GM12878 (cell line): ENCODE data around the gene CSTF1. TPM values are rescaled to one million over a fixed set of nuclear protein-coding genes. Genes with fewer than 3 reads are reported as not detected.
A peak's percentile ranks its signal among the peaks of the same experiment; 100 is the strongest.

Experiments used
- ATAC-seq: fragments of 200-7000 bp; cut with Tn5 transposase; 3 replicates; pipeline ENCODE4 v1.9.1; 2020; ENCODE audit warnings: mild to moderate bottlenecking, moderate library complexity
- BruUV-seq: library from RNA; stranded (reverse); fragments of 400-500 nt; replicated peaks from 2 replicates; lab custom pipeline; 2021; lab: Mats Ljungman, UMichigan
- CTCF ChIA-PET: fragments of 300-600 bp; sonication (Branson Sonifier 250); formaldehyde crosslinking; extraction: SDS; loops from one replicate; lab custom pipeline; 2021; ENCODE audit warnings: inconsistent platforms; lab: Yijun Ruan, JAX
- POLR2A ChIA-PET: fragments of 350-600 bp; formaldehyde crosslinking; extraction: SDS; loops from one replicate; lab custom pipeline; 2021; ENCODE audit warnings: inconsistent platforms; lab: Charles Lee
- RAD21 ChIA-PET: fragments of 300-600 bp; sonication (Branson Sonifier 250); formaldehyde crosslinking; loops from one replicate; lab custom pipeline; 2023; ENCODE audit warnings: antibody characterized with exemption; ENCODE audit not compliant: unreplicated experiment; lab: Charles Lee
- SMC1A ChIA-PET: fragments of 300-600 bp; sonication (Branson Sonifier 250); formaldehyde crosslinking; loops from one replicate; lab custom pipeline; 2023; ENCODE audit not compliant: unreplicated experiment, uncharacterized antibody; lab: Charles Lee
- DNase-seq: peaks from one replicate; pipeline ENCODE4 v3.0.0-alpha.2; 2011; ENCODE audit warnings: low read depth, low spot score
- FAIRE-seq: peaks from 3 replicates; lab custom pipeline; 2011; peaks lifted over from hg19 to GRCh38; lab: Jason Lieb, UNC
- H2AFZ ChIP-seq: 2 replicates; pipeline ENCODE4 v1.6.0; 2011; ENCODE audit warnings: low read depth, low read length, control low read depth; ENCODE audit not compliant: control insufficient read depth
- H3K27ac ChIP-seq: 2 replicates; pipeline ENCODE4 v1.5.1; 2011; ENCODE audit warnings: control low read depth; ENCODE audit not compliant: control insufficient read depth, insufficient read depth
- H3K27me3 ChIP-seq, 2 experiments: replicated peaks in 1 of 2; 2 replicates each; pipeline versions ENCODE4 v1.6.0 to v1.6.1; 2011; ENCODE audit warnings: low read length in 1 of 2; ENCODE audit not compliant: control insufficient read depth in 2 of 2, insufficient read depth in 2 of 2
- H3K36me3 ChIP-seq, 2 experiments: 2 replicates each; pipeline ENCODE4 v1.5.1; 2011; ENCODE audit warnings: low read length in 1 of 2; ENCODE audit not compliant: control insufficient read depth in 2 of 2, insufficient read depth in 2 of 2
- H3K4me1 ChIP-seq: 2 replicates; pipeline ENCODE4 v1.6.1; 2011; ENCODE audit warnings: mild to moderate bottlenecking, low read length, moderate library complexity, mixed read lengths; ENCODE audit not compliant: control insufficient read depth, insufficient read depth
- H3K4me2 ChIP-seq: 2 replicates; pipeline ENCODE4 v1.6.0; 2011; ENCODE audit warnings: control low read depth; ENCODE audit not compliant: control insufficient read depth, insufficient read depth
- H3K4me3 ChIP-seq: fragments of 200-600 bp; sonication (generic); 2 replicates; pipeline ENCODE4 v1.5.1; 2016
- H3K79me2 ChIP-seq: 2 replicates; pipeline ENCODE4 v1.6.0; 2011; ENCODE audit warnings: low read length; ENCODE audit not compliant: control insufficient read depth, insufficient read depth
- H3K9ac ChIP-seq: 2 replicates; pipeline ENCODE4 v1.8.0; 2011; ENCODE audit warnings: low read length, control low read depth, mixed read lengths; ENCODE audit not compliant: control insufficient read depth, insufficient read depth
- H3K9me3 ChIP-seq: replicated peaks from 3 replicates; pipeline ENCODE4 v1.5.1; 2011; ENCODE audit warnings: mild to moderate bottlenecking, low read length; ENCODE audit not compliant: control insufficient read depth, insufficient read depth
- H4K20me1 ChIP-seq: 2 replicates; pipeline ENCODE4 v1.6.0; 2011; ENCODE audit not compliant: control insufficient read depth, insufficient read depth
- EGR1 ChIP-seq, 2 experiments: IDR thresholded peaks; 1 replicate in 1 of 2; 2 replicates in 1 of 2; pipeline ENCODE4 v1.6.1; 2011 to 2012; ENCODE audit warnings: low read depth in 2 of 2, low read length in 2 of 2, borderline replicate concordance in 1 of 2, mild to moderate bottlenecking in 1 of 2, moderate library complexity in 1 of 2
- ETV6 ChIP-seq, 2 experiments: fragments of 450-650 bp in 1 of 2; IDR thresholded peaks in 1 of 2; conservative IDR thresholded peaks in 1 of 2; 2 replicates each; pipeline ENCODE4 v1.6.1; 2014; ENCODE audit warnings: antibody characterized with exemption in 1 of 2, borderline replicate concordance in 1 of 2, low read depth in 1 of 2, mild to moderate bottlenecking in 1 of 2, moderate library complexity in 1 of 2
- JUND ChIP-seq: IDR thresholded peaks from 2 replicates; pipeline ENCODE4 v1.6.1; 2012; ENCODE audit warnings: low read depth, mild to moderate bottlenecking, low read length, improper control_type of control experiment, moderate library complexity
- MAX ChIP-seq: IDR thresholded peaks from 2 replicates; pipeline ENCODE4 v1.6.1; 2012; ENCODE audit warnings: low read depth, low read length, improper control_type of control experiment
- RELB ChIP-seq: fragments of 450-650 bp; IDR thresholded peaks from 2 replicates; pipeline ENCODE4 v1.6.1; 2017; ENCODE audit warnings: low read depth, mild to moderate bottlenecking, moderate library complexity
- SMARCA5 ChIP-seq: fragments of 450-650 bp; IDR thresholded peaks from 2 replicates; pipeline ENCODE4 v1.6.1; 2017; ENCODE audit warnings: mild to moderate bottlenecking
- ZBTB11 ChIP-seq: fragments of 450-650 bp; formaldehyde crosslinking; IDR thresholded peaks from 2 replicates; pipeline ENCODE4 v1.5.0; 2022; ENCODE audit warnings: mild to moderate bottlenecking, missing genetic modification characterization
- ZNF217 ChIP-seq: fragments of 450-650 bp; IDR thresholded peaks from 2 replicates; pipeline ENCODE4 v1.6.1; 2017; ENCODE audit warnings: antibody characterized with exemption, mild to moderate bottlenecking
- WGBS: methylation state at CpG from one replicate; pipeline ENCODE4 v1.1.6; 2016; ENCODE audit warnings: low lambda C conversion rate; ENCODE audit not compliant: insufficient replicate concordance, insufficient coverage; ENCODE audit errors: missing lambda C conversion rate; 5-methylcytosine and 5-hydroxymethylcytosine counted together
- in situ Hi-C: fragments of 300-500 bp; cut with MboI; formaldehyde crosslinking; loops from 9 replicates; pipeline ENCODE4 v1.14.3; 2018; ENCODE audit warnings: mixed read lengths
- intact Hi-C: fragments of 100-400 bp; cut with micrococcal nuclease; formaldehyde crosslinking; loops from one replicate; pipeline ENCODE4 v1.14.2; 2022; ENCODE audit not compliant: unreplicated experiment
- polyA plus RNA-seq, 11 experiments: library from polyadenylated mRNA; depleted of rRNA in 4 of 11; unstranded in 6 of 11; stranded (reverse) in 5 of 11; fragments of >200 nt; fragmentation: Nextera tagmentation in 4 of 11; fragmentation: Illumina TruSeq in 1 of 11; extraction: Ambion mirVana in 4 of 11; extraction: Trizol in 1 of 11; gene quantifications; 1 replicate in 1 of 11; 2 replicates in 10 of 11; pipeline versions ENCODE4 v1.2.1 to v1.2.3, GENCODE V29; 2011 to 2016; ENCODE audit warnings: inconsistent platforms in 2 of 11, missing spikeins in 2 of 11, low read depth in 1 of 11
- total RNA-seq, 4 experiments: library from RNA; depleted of rRNA in 3 of 4; stranded (reverse); fragments of >200 nt in 3 of 4; fragmentation: Illumina TruSeq in 1 of 4; extraction: Trizol in 1 of 4; gene quantifications; 2 replicates each; pipeline versions ENCODE4 v1.2.1 to v1.2.3, GENCODE V29; 2013 to 2021
- TF ChIP-seq, protein P1 (sequence below): IDR thresholded peaks from 2 replicates; pipeline ENCODE4 v1.6.1; 2012; ENCODE audit warnings: low read length, inconsistent platforms
- TF ChIP-seq, protein P2 (sequence below): fragments of 450-650 bp; IDR thresholded peaks from 2 replicates; pipeline ENCODE4 v1.6.1; 2016; ENCODE audit warnings: mild to moderate bottlenecking

The CSTF1 gene
- total and polyA plus RNA-seq, 10 of the 15 experiments (the other 5 are each of a cell fraction or from before 2014, with no cell fraction given): 41.8 to 89.1 (median 50.1) TPM

DNA sequence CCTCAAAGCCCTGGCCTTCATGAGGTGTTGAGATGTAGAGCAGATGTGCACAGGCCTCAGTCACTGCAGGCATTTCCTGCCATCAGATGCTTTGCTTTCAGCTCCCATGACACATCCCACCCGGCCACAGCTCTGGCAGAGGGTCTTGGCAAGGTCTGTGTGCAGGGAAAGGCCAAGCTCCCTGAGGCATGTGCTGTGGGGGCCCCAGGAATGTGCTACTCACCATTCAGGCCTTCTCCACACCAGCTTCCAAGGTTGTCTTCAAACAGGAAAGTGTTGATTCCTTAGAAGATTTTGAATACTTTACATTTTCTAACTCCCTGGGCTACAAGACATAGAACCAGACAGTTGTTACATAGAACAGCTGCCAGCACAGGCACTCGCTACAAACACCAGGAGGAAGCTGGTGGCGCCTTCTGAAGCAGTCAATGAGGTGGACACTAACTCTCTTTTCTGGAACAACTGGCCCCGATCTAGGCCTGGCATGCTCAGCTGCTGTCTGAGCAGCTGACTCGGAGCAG is 47.4 kb downstream of the CSTF1 start:
- RAD21 ChIA-PET: interaction anchor here (1.1 kb wide), 1 partner anchor 14 kb away, joined by 3 read pairs; no protein-coding TSS in a partner anchor
- no peak overlapping the region for H2AFZ ChIP-seq
- H3K9ac ChIP-seq: no peak overlapping the region
- in situ Hi-C loops: no loop called here
- BruUV-seq: no TSS peak
- H3K9me3 ChIP-seq: no peaks in the 10 kb centered on the region
- no peak overlapping the region for H3K27ac ChIP-seq
- intact Hi-C loops: no loop called here
- H3K4me3 ChIP-seq: no peak overlapping the region
- SMC1A ChIA-PET: interaction anchor here (1.1 to 1.8 kb wide), 4 partner anchors 9 to 15 kb away, joined by 3 to 5 read pairs (median 4); no protein-coding TSS in a partner anchor
- peaks cover 20% of the 10 kb centered on the region for H3K4me1 ChIP-seq
- 50% methylated on average over 5 of the region's 5 CpGs for WGBS
- H4K20me1 ChIP-seq: no peaks in the 10 kb centered on the region
- ATAC-seq (peak; percentile 14; the same call in 2 of the 3 replicates), DNase-seq (no peak), FAIRE-seq (no peak)
- peak overlapping the region; percentile 4; the same call in 1 of the 2 replicates for H3K4me2 ChIP-seq
- TF ChIP-seq, protein P1, sequence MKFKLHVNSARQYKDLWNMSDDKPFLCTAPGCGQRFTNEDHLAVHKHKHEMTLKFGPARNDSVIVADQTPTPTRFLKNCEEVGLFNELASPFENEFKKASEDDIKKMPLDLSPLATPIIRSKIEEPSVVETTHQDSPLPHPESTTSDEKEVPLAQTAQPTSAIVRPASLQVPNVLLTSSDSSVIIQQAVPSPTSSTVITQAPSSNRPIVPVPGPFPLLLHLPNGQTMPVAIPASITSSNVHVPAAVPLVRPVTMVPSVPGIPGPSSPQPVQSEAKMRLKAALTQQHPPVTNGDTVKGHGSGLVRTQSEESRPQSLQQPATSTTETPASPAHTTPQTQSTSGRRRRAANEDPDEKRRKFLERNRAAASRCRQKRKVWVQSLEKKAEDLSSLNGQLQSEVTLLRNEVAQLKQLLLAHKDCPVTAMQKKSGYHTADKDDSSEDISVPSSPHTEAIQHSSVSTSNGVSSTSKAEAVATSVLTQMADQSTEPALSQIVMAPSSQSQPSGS: no peak
- TF ChIP-seq, protein P2, sequence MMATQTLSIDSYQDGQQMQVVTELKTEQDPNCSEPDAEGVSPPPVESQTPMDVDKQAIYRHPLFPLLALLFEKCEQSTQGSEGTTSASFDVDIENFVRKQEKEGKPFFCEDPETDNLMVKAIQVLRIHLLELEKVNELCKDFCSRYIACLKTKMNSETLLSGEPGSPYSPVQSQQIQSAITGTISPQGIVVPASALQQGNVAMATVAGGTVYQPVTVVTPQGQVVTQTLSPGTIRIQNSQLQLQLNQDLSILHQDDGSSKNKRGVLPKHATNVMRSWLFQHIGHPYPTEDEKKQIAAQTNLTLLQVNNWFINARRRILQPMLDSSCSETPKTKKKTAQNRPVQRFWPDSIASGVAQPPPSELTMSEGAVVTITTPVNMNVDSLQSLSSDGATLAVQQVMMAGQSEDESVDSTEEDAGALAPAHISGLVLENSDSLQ: no peak
- no peak for TF ChIP-seq ZNF217
- TF ChIP-seq SMARCA5: no peak
- TF ChIP-seq EGR1 (IDR thresholded peaks at IDR 0.05; ENCODE audit: borderline replicate concordance in 1 of 2, low read depth in 2 of 2, low read length in 2 of 2): no peak
- TF ChIP-seq ETV6 (conservative IDR thresholded peaks at IDR 0.05 in 1 of 2, IDR thresholded peaks at IDR 0.05 in 1 of 2; ENCODE audit: borderline replicate concordance in 1 of 2, low read depth in 1 of 2): no peak
- TF ChIP-seq RELB: no peak
- TF ChIP-seq MAX: no peak
- no peak for TF ChIP-seq JUND
- no peak for TF ChIP-seq ZBTB11 (CRISPR knock-in tag)
- CTCF ChIA-PET: interaction anchor here (0.5 to 1.3 kb wide), 2 partner anchors 13 to 75 kb away, joined by 3 read pairs; no protein-coding TSS in a partner anchor
- no peaks in the 10 kb centered on the region for H3K79me2 ChIP-seq
- H3K36me3 ChIP-seq: no peaks in the 10 kb centered on the region
- POLR2A ChIA-PET: interaction anchor here (1.4 to 2.1 kb wide), 2 partner anchors 15 kb away, joined by 3 to 11 read pairs; no protein-coding TSS in a partner anchor
- no peaks in the 10 kb centered on the region for H3K27me3 ChIP-seq
